HG03571 (cell line): Measurements from ENCODE around the gene ACTN3.
"Not testable (repeated sequence)": the region's sequence is repeated elsewhere in the genome, so short reads cannot be mapped to it uniquely, and the experiment has no call there.

ENCODE experiments used
- ATAC-seq: cut with Tn5 transposase; IDR thresholded peaks from one replicate; pipeline ENCODE4 v1.9.1; 2021; ENCODE audit not compliant: unreplicated experiment

ACTN3 gene

GRCh38 chr11:66546368-66546965 lies at the start of gene ACTN3:
ACTN3 (plus strand) TSS chr11:66546903; CDS start chr11:66546938, 35 bp downstream.
- no peak for ATAC-seq

GRCh38 chr11:66497206-66497605 lies 49.5 kb upstream of the ACTN3 start:
- ATAC-seq: no peak

- no peak for ATAC-seq
These were observed 48.2 kb upstream of the ACTN3 start for GRCh38 chr11:66498506-66498905.

- ATAC-seq: no peak
These were observed 41.4 kb upstream of the ACTN3 start for GRCh38 chr11:66505276-66505816.

- no peak for ATAC-seq
These were observed 37.6 kb upstream of the ACTN3 start for GRCh38 chr11:66509131-66509561.

- peak; percentile 70 for ATAC-seq
These were observed 36.3 kb upstream of the ACTN3 start, which contains the start of gene BBS1 for GRCh38 chr11:66510271-66510989. BBS1 (plus strand) TSS chr11:66510635; CDS start chr11:66510660, 25 bp downstream.

GRCh38 chr11:66510990-66511339 lies 35.7 kb upstream of the ACTN3 start:
- no peak for ATAC-seq

GRCh38 chr11:66523611-66524010 lies 23.1 kb upstream of the ACTN3 start:
- no peak for ATAC-seq

GRCh38 chr11:66524304-66525040 lies 22.2 kb upstream of the ACTN3 start:
- ATAC-seq: no peak

- ATAC-seq: no peak
These were observed 17.6 kb upstream of the ACTN3 start for GRCh38 chr11:66529069-66529468.

- no peak for ATAC-seq
These were observed 17.0 kb upstream of the ACTN3 start for GRCh38 chr11:66529655-66530054.

- ATAC-seq: no peak
These were observed 15.6 kb upstream of the ACTN3 start for GRCh38 chr11:66530927-66531709.

GRCh38 chr11:66531841-66532240 lies 14.9 kb upstream of the ACTN3 start:
- ATAC-seq: no peak

- no peak for ATAC-seq
These were observed 13.9 kb upstream of the ACTN3 start for GRCh38 chr11:66532784-66533183.

GRCh38 chr11:66539170-66539869 lies 7.4 kb upstream of the ACTN3 start:
- ATAC-seq: no peak

GRCh38 chr11:66539870-66540213 lies 6.9 kb upstream of the ACTN3 start:
- ATAC-seq: no peak

- ATAC-seq: not testable (repeated sequence)
These were observed 6.1 kb upstream of the ACTN3 start for GRCh38 chr11:66540598-66540997.

- ATAC-seq: no peak
These were observed 4.8 kb upstream of the ACTN3 start for GRCh38 chr11:66541892-66542291.

GRCh38 chr11:66542362-66542761 lies 4.3 kb upstream of the ACTN3 start:
- no peak for ATAC-seq
